GM18508 (cell line): ENCODE results near the gene RTN4RL2.

ENCODE experiments used
- ATAC-seq: cut with Tn5 transposase; IDR thresholded peaks from one replicate; pipeline ENCODE4 v1.9.1; 2021; ENCODE audit warnings: moderate number of reproducible peaks; ENCODE audit not compliant: insufficient read depth, unreplicated experiment

RTN4RL2 gene

GRCh38 chr11:57460758-57461749, 726 bp downstream of the RTN4RL2 start:
- no peak for ATAC-seq

- ATAC-seq = no peak
These were observed 1.6 kb downstream of the RTN4RL2 start for GRCh38 chr11:57461841-57462489.

- ATAC-seq = no peak
These were observed 2.3 kb downstream of the RTN4RL2 start for GRCh38 chr11:57462597-57462996.

GRCh38 chr11:57463671-57464538, 3.6 kb downstream of the RTN4RL2 start:
- ATAC-seq = no peak

- ATAC-seq = no peak
These were observed 4.3 kb downstream of the RTN4RL2 start for GRCh38 chr11:57464539-57465181.

- no peak for ATAC-seq
These were observed 6.4 kb downstream of the RTN4RL2 start for GRCh38 chr11:57466680-57467079.

- no peak for ATAC-seq
These were observed 7.3 kb downstream of the RTN4RL2 start for GRCh38 chr11:57467508-57468157.

- ATAC-seq = no peak
These were observed 7.9 kb downstream of the RTN4RL2 start for GRCh38 chr11:57468276-57468675.

- ATAC-seq = no peak
These were observed 8.9 kb downstream of the RTN4RL2 start for GRCh38 chr11:57469268-57469667.

GRCh38 chr11:57471496-57471895, 11.2 kb downstream of the RTN4RL2 start:
- ATAC-seq = no peak

GRCh38 chr11:57473285-57473841, 13.0 kb downstream of the RTN4RL2 start:
- no peak for ATAC-seq

GRCh38 chr11:57474017-57474802, 13.9 kb downstream of the RTN4RL2 start:
- ATAC-seq = no peak

GRCh38 chr11:57474803-57475115, 14.4 kb downstream of the RTN4RL2 start:
- no peak for ATAC-seq

GRCh38 chr11:57475191-57475590, 14.9 kb downstream of the RTN4RL2 start:
- ATAC-seq = no peak

GRCh38 chr11:57475671-57476046, 15.3 kb downstream of the RTN4RL2 start:
- ATAC-seq = no peak

- ATAC-seq = no peak
These were observed 15.9 kb downstream of the RTN4RL2 start for GRCh38 chr11:57476047-57476756.

GRCh38 chr11:57476757-57477506, 16.6 kb downstream of the RTN4RL2 start:
- peak; percentile 32 for ATAC-seq
